Tibial nerve (tissue), 3 donors: ENCODE data around the gene QSOX1.

ENCODE experiments used
- POLR2A ChIP-seq, 2 donors: fragments of 450-650 bp; IDR thresholded peaks; one replicate each; pipeline ENCODE4 v1.6.1; 2017; ENCODE audit warnings: antibody characterized with exemption in 2 of 2, mild to moderate bottlenecking in 2 of 2, moderate library complexity in 2 of 2
- TF ChIP-seq, protein P1 (sequence below), 5 experiments: fragments of 200-600 bp in 3 of 5; fragments of 450-650 bp in 2 of 5; sonication (generic) in 3 of 5; IDR thresholded peaks; one replicate each; pipeline ENCODE4 v1.5.1; 2016 to 2019; ENCODE audit warnings: antibody characterized with exemption in 5 of 5, mild to moderate bottlenecking in 3 of 5, moderate library complexity in 2 of 5

DNA sequence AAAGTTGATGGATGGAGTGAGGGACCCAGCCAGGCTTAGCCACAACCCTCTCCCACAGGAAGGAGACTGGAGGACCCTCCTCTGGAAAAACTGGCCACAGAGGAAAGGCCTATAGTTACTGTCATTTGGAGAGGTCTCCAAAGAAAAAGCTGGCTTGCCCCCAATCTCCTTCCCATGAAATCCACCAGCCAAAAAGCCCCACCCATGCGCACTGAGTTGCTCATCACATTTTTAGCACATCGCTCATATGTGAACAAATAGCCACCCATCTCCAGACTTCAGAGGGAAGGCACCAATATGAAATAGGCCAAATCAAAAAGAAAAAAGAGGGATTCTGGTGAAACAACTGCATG lies 36.9 kb upstream of the QSOX1 start:
- TF ChIP-seq, protein P1, sequence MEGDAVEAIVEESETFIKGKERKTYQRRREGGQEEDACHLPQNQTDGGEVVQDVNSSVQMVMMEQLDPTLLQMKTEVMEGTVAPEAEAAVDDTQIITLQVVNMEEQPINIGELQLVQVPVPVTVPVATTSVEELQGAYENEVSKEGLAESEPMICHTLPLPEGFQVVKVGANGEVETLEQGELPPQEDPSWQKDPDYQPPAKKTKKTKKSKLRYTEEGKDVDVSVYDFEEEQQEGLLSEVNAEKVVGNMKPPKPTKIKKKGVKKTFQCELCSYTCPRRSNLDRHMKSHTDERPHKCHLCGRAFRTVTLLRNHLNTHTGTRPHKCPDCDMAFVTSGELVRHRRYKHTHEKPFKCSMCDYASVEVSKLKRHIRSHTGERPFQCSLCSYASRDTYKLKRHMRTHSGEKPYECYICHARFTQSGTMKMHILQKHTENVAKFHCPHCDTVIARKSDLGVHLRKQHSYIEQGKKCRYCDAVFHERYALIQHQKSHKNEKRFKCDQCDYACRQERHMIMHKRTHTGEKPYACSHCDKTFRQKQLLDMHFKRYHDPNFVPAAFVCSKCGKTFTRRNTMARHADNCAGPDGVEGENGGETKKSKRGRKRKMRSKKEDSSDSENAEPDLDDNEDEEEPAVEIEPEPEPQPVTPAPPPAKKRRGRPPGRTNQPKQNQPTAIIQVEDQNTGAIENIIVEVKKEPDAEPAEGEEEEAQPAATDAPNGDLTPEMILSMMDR (IDR thresholded peaks at IDR 0.05), result no peak
- TF ChIP-seq POLR2A (IDR thresholded peaks at IDR 0.05), result no peak
